IMR-90 (cell line): ENCODE measurements around the gene SERBP1. TPM values are rescaled to one million over a fixed set of nuclear protein-coding genes. Genes with fewer than 3 reads are reported as not detected.

Experiments used
- ATAC-seq: fragments of 200-7000 bp; cut with Tn5 transposase; 2 replicates; pipeline ENCODE4 v1.9.1; 2020; ENCODE audit warnings: low read depth, mild to moderate bottlenecking, moderate library complexity
- BruUV-seq: library from RNA; stranded (reverse); fragments of 400-500 nt; replicated peaks from 2 replicates; lab custom pipeline; 2021; lab: Mats Ljungman, UMichigan
- CTCF ChIA-PET: fragments of 300-600 bp; formaldehyde crosslinking; extraction: SDS; loops from one replicate; lab custom pipeline; 2021; ENCODE audit warnings: antibody characterized with exemption; lab: Yijun Ruan, JAX
- POLR2A ChIA-PET: fragments of 300-600 bp; sonication (Branson Sonifier 250); formaldehyde crosslinking; loops from one replicate; lab custom pipeline; 2022; ENCODE audit warnings: antibody characterized with exemption; ENCODE audit not compliant: unreplicated experiment; lab: Charles Lee
- DNase-seq: peaks from one replicate; pipeline ENCODE4 v3.0.0; 2013
- H2AFZ ChIP-seq: replicated peaks from 2 replicates; pipeline ENCODE3; 2013; ENCODE audit warnings: low read length, mild to moderate bottlenecking; ENCODE audit not compliant: poor library complexity
- H2AK5ac ChIP-seq: 2 replicates; pipeline ENCODE4 v1.6.1; 2013; ENCODE audit warnings: low read depth, low read length, inconsistent platforms
- H2AK9ac ChIP-seq: replicated peaks from 2 replicates; pipeline ENCODE3; 2013; ENCODE audit warnings: mild to moderate bottlenecking, low read depth, low read length, moderate library complexity; ENCODE audit not compliant: poor library complexity
- H2BK120ac ChIP-seq: 2 replicates; pipeline ENCODE4 v1.6.1; 2013; ENCODE audit warnings: low read depth, low read length, inconsistent platforms
- H2BK15ac ChIP-seq: 3 replicates; pipeline ENCODE4 v1.6.1; 2013; ENCODE audit warnings: low read depth, low read length, inconsistent platforms
- H2BK20ac ChIP-seq: 2 replicates; pipeline ENCODE4 v1.6.1; 2013; ENCODE audit warnings: low read depth, mild to moderate bottlenecking, inconsistent platforms, low read length, moderate library complexity
- H2BK5ac ChIP-seq: 2 replicates; pipeline ENCODE4 v1.6.1; 2013; ENCODE audit warnings: mild to moderate bottlenecking, low read depth, low read length, inconsistent platforms; ENCODE audit not compliant: poor library complexity, severe bottlenecking
- H3K14ac ChIP-seq: replicated peaks from 2 replicates; pipeline ENCODE4 v1.6.1; 2013; ENCODE audit warnings: low read depth, low read length, inconsistent platforms
- H3K18ac ChIP-seq: 2 replicates; pipeline ENCODE4 v1.6.1; 2013; ENCODE audit warnings: low read depth, low read length, control low read depth
- H3K23ac ChIP-seq: 2 replicates; pipeline ENCODE4 v1.6.1; 2013; ENCODE audit warnings: low read depth, low read length, inconsistent platforms
- H3K27ac ChIP-seq: 2 replicates; pipeline ENCODE4 v1.5.1; 2013; ENCODE audit warnings: mild to moderate bottlenecking, control low read depth, low read length; ENCODE audit not compliant: insufficient read depth
- H3K27me3 ChIP-seq: 2 replicates; pipeline ENCODE4 v1.6.1; 2013; ENCODE audit warnings: low read length; ENCODE audit not compliant: control insufficient read depth, insufficient read depth
- H3K36me3 ChIP-seq: 2 replicates; pipeline ENCODE4 v1.6.1; 2013; ENCODE audit warnings: low read length, mixed read lengths; ENCODE audit not compliant: control insufficient read depth, insufficient read depth
- H3K4ac ChIP-seq: 2 replicates; pipeline ENCODE4 v1.6.1; 2013; ENCODE audit warnings: low read depth, low read length, inconsistent platforms
- H3K4me1 ChIP-seq: 2 replicates; pipeline ENCODE4 v1.6.1; 2013; ENCODE audit warnings: low read length, mixed read lengths; ENCODE audit not compliant: control insufficient read depth, insufficient read depth
- H3K4me2 ChIP-seq: 2 replicates; pipeline ENCODE4 v1.6.1; 2013; ENCODE audit warnings: low read depth, mild to moderate bottlenecking, control low read depth, low read length, moderate library complexity
- H3K4me3 ChIP-seq: 2 replicates; pipeline ENCODE4 v1.5.1; 2013; ENCODE audit warnings: low read depth, mild to moderate bottlenecking, control low read depth, low read length, moderate library complexity; ENCODE audit not compliant: insufficient read depth
- H3K56ac ChIP-seq: 2 replicates; pipeline ENCODE4 v1.6.1; 2013; ENCODE audit warnings: low read length, inconsistent platforms; ENCODE audit not compliant: insufficient read depth; ENCODE audit errors: extremely low read depth
- H3K79me1 ChIP-seq, 2 experiments: 2 replicates each; pipeline ENCODE4 v1.6.1; 2013; ENCODE audit warnings: low read length in 2 of 2, inconsistent platforms in 1 of 2, low read depth in 1 of 2
- H3K9ac ChIP-seq: 2 replicates; pipeline ENCODE4 v1.6.1; 2013; ENCODE audit warnings: low read depth, low read length, control low read depth
- H3K9me1 ChIP-seq: 2 replicates; pipeline ENCODE4 v1.6.1; 2013; ENCODE audit warnings: low read length, inconsistent platforms; ENCODE audit not compliant: insufficient read depth
- H3K9me3 ChIP-seq: 2 replicates; pipeline ENCODE4 v1.6.1; 2013; ENCODE audit warnings: low read length; ENCODE audit not compliant: control insufficient read depth, insufficient read depth
- H4K20me1 ChIP-seq: 2 replicates; pipeline ENCODE4 v1.6.1; 2013; ENCODE audit warnings: low read length, inconsistent platforms; ENCODE audit not compliant: insufficient read depth
- H4K5ac ChIP-seq: 2 replicates; pipeline ENCODE4 v1.6.1; 2013; ENCODE audit warnings: mild to moderate bottlenecking, low read depth, low read length, control low read depth
- H4K8ac ChIP-seq, 2 experiments: 2 replicates each; pipeline ENCODE4 v1.6.1; 2013; ENCODE audit warnings: low read depth in 2 of 2, low read length in 2 of 2, control low read depth in 1 of 2, inconsistent platforms in 1 of 2
- H4K91ac ChIP-seq: 2 replicates; pipeline ENCODE4 v1.6.1; 2013; ENCODE audit warnings: low read depth, low read length, inconsistent platforms; ENCODE audit not compliant: insufficient read depth
- CTCF ChIP-seq: conservative IDR thresholded peaks from 2 replicates; pipeline ENCODE4 v1.5.1; 2012; ENCODE audit warnings: mild to moderate bottlenecking, low read depth, low read length, improper control_type of control experiment
- ELK1 ChIP-seq: fragments of 150-350 bp; IDR thresholded peaks from 2 replicates; pipeline ENCODE4 v1.6.1; 2016; ENCODE audit warnings: low read depth, mild to moderate bottlenecking, low read length, moderate library complexity, borderline replicate concordance
- MAFK ChIP-seq: IDR thresholded peaks from 2 replicates; pipeline ENCODE4 v1.6.1; 2012; ENCODE audit warnings: low read depth, low read length, improper control_type of control experiment
- MXI1 ChIP-seq: IDR thresholded peaks from 2 replicates; pipeline ENCODE4 v1.6.1; 2012; ENCODE audit warnings: low read depth, mild to moderate bottlenecking, low read length, moderate library complexity, borderline replicate concordance
- POLR2A ChIP-seq: IDR thresholded peaks from 2 replicates; pipeline ENCODE4 v1.6.1; 2012; ENCODE audit warnings: mild to moderate bottlenecking, low read depth, low read length
- RAD21 ChIP-seq: IDR thresholded peaks from 2 replicates; pipeline ENCODE4 v1.6.1; 2012; ENCODE audit warnings: low read length, improper control_type of control experiment
- RFX5 ChIP-seq: IDR thresholded peaks from 2 replicates; pipeline ENCODE4 v1.8.0; 2012; ENCODE audit warnings: low read depth, mild to moderate bottlenecking, low read length, moderate library complexity
- SMC3 ChIP-seq: fragments of 150-350 bp; IDR thresholded peaks from 2 replicates; pipeline ENCODE4 v1.6.1; 2016; ENCODE audit warnings: low read depth, mild to moderate bottlenecking, antibody characterized with exemption, low read length, moderate library complexity
- USF2 ChIP-seq: fragments of 150-350 bp; IDR thresholded peaks from 2 replicates; pipeline ENCODE4 v1.6.1; 2017; ENCODE audit warnings: mild to moderate bottlenecking, antibody characterized with exemption, low read length, low read depth
- WGBS, 2 experiments: methylation state at CpG; one replicate each; pipeline versions ENCODE4 v1.1.5 to v1.1.7; 2013; ENCODE audit warnings: missing lambda C conversion rate in 2 of 2; ENCODE audit not compliant: insufficient read length in 1 of 2; ENCODE audit errors: extremely low coverage in 2 of 2; 5-methylcytosine and 5-hydroxymethylcytosine counted together
- dilution Hi-C: fragments of 300-500 bp; cut with HindIII; formaldehyde crosslinking; loops from one replicate; pipeline ENCODE4 v1.14.3; 2018; ENCODE audit warnings: low sequenced_read_pairs; ENCODE audit not compliant: unreplicated experiment
- in situ Hi-C: fragments of 300-500 bp; cut with MboI; formaldehyde crosslinking; loops from 3 replicates; pipeline ENCODE4 v1.14.3; 2019; ENCODE audit warnings: low sequenced_read_pairs, inconsistent platforms, mixed read lengths
- intact Hi-C: fragments of 100-400 bp; cut with micrococcal nuclease; formaldehyde crosslinking; loops from 2 replicates; pipeline ENCODE4 v1.10.0; 2022
- polyA plus RNA-seq, 3 experiments: library from polyadenylated mRNA; depleted of rRNA; stranded (reverse); fragments of >200 nt; gene quantifications; 2 replicates each; pipeline ENCODE4 v1.2.3, GENCODE V29; 2012; ENCODE audit warnings: low replicate concordance in 1 of 3
- total RNA-seq: library from RNA; depleted of rRNA; stranded (reverse); fragments of >200 nt; gene quantifications from 2 replicates; pipeline ENCODE4 v1.2.3, GENCODE V29; 2012

Gene SERBP1
- total and polyA plus RNA-seq, 2 of the 4 experiments (the other 2 are of a cell fraction), result 94.1 to 153 TPM

GRCh38 chr1:67427947-67428346 lies 2.3 kb downstream of the SERBP1 start:
- no peak overlapping the region for H3K14ac ChIP-seq
- TF ChIP-seq MXI1 (no peak), RAD21 (no peak), RFX5 (no peak), USF2 (no peak), ELK1 (no peak), CTCF (no peak), POLR2A (no peak), MAFK (no peak), SMC3 (no peak)
- H2AFZ ChIP-seq, result no peak overlapping the region
- H3K9me1 ChIP-seq, result no peaks in the 10 kb centered on the region; the same call in 1 of the 2 replicates
- H4K20me1 ChIP-seq, result peaks cover 45% of the 10 kb centered on the region
- no peak overlapping the region for H3K27ac ChIP-seq
- no peak overlapping the region for H4K8ac ChIP-seq
- peaks cover 2 to 5% of the 10 kb centered on the region in 2 experiments; a peak in 2 of 4 replicates for H3K79me1 ChIP-seq
- ATAC-seq (no peak), DNase-seq (no peak)
- no peak overlapping the region for H2AK5ac ChIP-seq
- dilution Hi-C loops, result no loop called here
- H3K27me3 ChIP-seq, result no peaks in the 10 kb centered on the region
- H3K23ac ChIP-seq, result peak overlapping the region; percentile 13; the same call in 1 of the 2 replicates
- no peak overlapping the region for H3K56ac ChIP-seq
- no peaks in the 10 kb centered on the region for H3K9me3 ChIP-seq
- BruUV-seq, result no TSS peak
- no CpG with 5 or more reads among the region's 3 CpGs for WGBS, 2 experiments
- CTCF ChIA-PET, result no interaction called here
- H3K4me3 ChIP-seq, result peak overlapping the region; percentile 45
- H4K5ac ChIP-seq, result no peak overlapping the region
- H2BK5ac ChIP-seq, result no peak overlapping the region
- in situ Hi-C loops, result no loop called here
- POLR2A ChIA-PET, result no interaction called here
- H3K4ac ChIP-seq, result no peak overlapping the region
- H3K18ac ChIP-seq, result no peak overlapping the region
- H3K9ac ChIP-seq, result peak overlapping the region; percentile 52; the same call in 1 of the 2 replicates
- no peaks in the 10 kb centered on the region for H3K4me1 ChIP-seq
- peaks cover 19% of the 10 kb centered on the region for H3K36me3 ChIP-seq
- no peak overlapping the region for H2AK9ac ChIP-seq
- H3K4me2 ChIP-seq, result peak overlapping the region; percentile 81
- H2BK15ac ChIP-seq, result no peak overlapping the region
- H2BK120ac ChIP-seq, result no peak overlapping the region
- intact Hi-C loops, result loop anchor here (2.0 kb wide), 1 partner anchor 17 kb away; no protein-coding TSS in a partner anchor
- H2BK20ac ChIP-seq, result no peak overlapping the region
- no peak overlapping the region for H4K91ac ChIP-seq
